Stimulated activated CD4-positive, alpha-beta T cell treated with anti-CD3 and anti-CD28 coated beads, Interleukin-1b, Interleukin-23, amount 100 ng/mL, for 48 hours (primary cell): ENCODE results near the gene IZUMO4.

Experiments
- DNase-seq: peaks from one replicate; pipeline ENCODE4 v3.0.0-alpha.2; 2020

The IZUMO4 gene

GRCh38 chr19:2096480-2097202, at the start of gene IZUMO4:
TSS of gene IZUMO4 (plus strand) at chr19:2096915. CDS start at chr19:2096946, 31 bp downstream.
- peak; percentile 100 for DNase-seq

- no peak for DNase-seq
These were observed 49.7 kb upstream of the IZUMO4 start for GRCh38 chr19:2047076-2047448.

GRCh38 chr19:2047449-2048103, 49.1 kb upstream of the IZUMO4 start:
- DNase-seq: peak; percentile 29

- DNase-seq: no peak
These were observed 48.4 kb upstream of the IZUMO4 start for GRCh38 chr19:2048104-2048958.

- no peak for DNase-seq
These were observed 47.6 kb upstream of the IZUMO4 start for GRCh38 chr19:2048959-2049740.

GRCh38 chr19:2049741-2050348, 46.9 kb upstream of the IZUMO4 start:
- peak; percentile 59 for DNase-seq

- DNase-seq: no peak
These were observed 46.2 kb upstream of the IZUMO4 start for GRCh38 chr19:2050349-2050990.

- DNase-seq: peak; percentile 94
These were observed 45.5 kb upstream of the IZUMO4 start, which contains the start of gene MKNK2 for GRCh38 chr19:2050991-2051772. TSS of gene MKNK2 (minus strand) at chr19:2051244. CDS start at chr19:2050851, 393 bp downstream.

GRCh38 chr19:2051773-2052704, 44.7 kb upstream of the IZUMO4 start:
- peak; percentile 58 for DNase-seq

GRCh38 chr19:2053601-2054389, 42.9 kb upstream of the IZUMO4 start:
- DNase-seq: no peak

GRCh38 chr19:2054763-2055162, 42.0 kb upstream of the IZUMO4 start:
- DNase-seq: no peak

GRCh38 chr19:2055931-2056836, 40.5 kb upstream of the IZUMO4 start:
- DNase-seq: no peak

GRCh38 chr19:2056837-2057192, 39.9 kb upstream of the IZUMO4 start:
- no peak for DNase-seq

- no peak for DNase-seq
These were observed 38.9 kb upstream of the IZUMO4 start for GRCh38 chr19:2057484-2058469.

- DNase-seq: no peak
These were observed 37.9 kb upstream of the IZUMO4 start for GRCh38 chr19:2058570-2059421.
